MM.1S (cell line): ENCODE measurements around the gene AKIRIN1.

Source experiments
- DNase-seq: peaks from one replicate; pipeline ENCODE4 v3.0.0-alpha.2; 2015
- H2AFZ ChIP-seq: fragments of 300-600 bp; sonication (generic); 2 replicates; pipeline ENCODE4 v1.6.0; 2016; ENCODE audit warnings: antibody characterized with exemption, low read length
- H3F3A ChIP-seq: fragments of 300-600 bp; sonication (generic); 2 replicates; pipeline ENCODE4 v1.6.1; 2016; ENCODE audit warnings: mild to moderate bottlenecking, antibody characterized with exemption, low read length, moderate library complexity, mixed read lengths; ENCODE audit not compliant: insufficient read depth
- H3K27ac ChIP-seq: fragments of 300-600 bp; sonication (generic); 2 replicates; pipeline ENCODE4 v1.5.1; 2016; ENCODE audit warnings: mild to moderate bottlenecking, low read length
- H3K27me3 ChIP-seq: fragments of 300-600 bp; sonication (generic); replicated peaks from 2 replicates; pipeline ENCODE4 v1.6.0; 2016; ENCODE audit warnings: low read length; ENCODE audit not compliant: insufficient read depth
- H3K36me3 ChIP-seq: fragments of 300-600 bp; sonication (generic); replicated peaks from 2 replicates; pipeline ENCODE4 v1.6.1; 2016; ENCODE audit warnings: mild to moderate bottlenecking, low read length, mixed read lengths; ENCODE audit not compliant: insufficient read depth
- H3K4me1 ChIP-seq: fragments of 300-600 bp; sonication (generic); 2 replicates; pipeline ENCODE4 v1.6.1; 2016; ENCODE audit warnings: low read length, mixed read lengths
- H3K4me2 ChIP-seq: fragments of 300-600 bp; sonication (generic); 2 replicates; pipeline ENCODE4 v1.6.0; 2016; ENCODE audit warnings: low read depth, low read length
- H3K4me3 ChIP-seq: fragments of 300-600 bp; sonication (generic); 2 replicates; pipeline ENCODE4 v1.5.1; 2016; ENCODE audit warnings: low read length, mixed read lengths
- H3K79me2 ChIP-seq: fragments of 300-600 bp; sonication (generic); 2 replicates; pipeline ENCODE4 v1.6.1; 2016; ENCODE audit warnings: mixed run types, low read length, mixed read lengths
- H3K9ac ChIP-seq: fragments of 300-600 bp; sonication (generic); 2 replicates; pipeline ENCODE4 v1.6.1; 2016; ENCODE audit warnings: low read length, mixed read lengths
- H3K9me2 ChIP-seq: fragments of 300-600 bp; sonication (generic); replicated peaks from 2 replicates; pipeline ENCODE4 v1.6.1; 2016; ENCODE audit warnings: mild to moderate bottlenecking, low read length, mixed read lengths; ENCODE audit not compliant: insufficient read depth
- H3K9me3 ChIP-seq: fragments of 300-600 bp; sonication (generic); replicated peaks from 2 replicates; pipeline ENCODE4 v1.6.1; 2016; ENCODE audit warnings: mild to moderate bottlenecking, low read length, mixed read lengths; ENCODE audit not compliant: insufficient read depth
- H4K20me1 ChIP-seq: fragments of 300-600 bp; sonication (generic); 2 replicates; pipeline ENCODE4 v1.6.1; 2016; ENCODE audit warnings: mild to moderate bottlenecking, low read length, moderate library complexity, mixed read lengths; ENCODE audit not compliant: insufficient read depth
- CTCF ChIP-seq: fragments of 300-600 bp; sonication (generic); IDR thresholded peaks from 2 replicates; pipeline ENCODE4 v1.5.1; 2016; ENCODE audit warnings: antibody characterized with exemption, low read length, mixed read lengths
- EZH2 ChIP-seq: fragments of 300-600 bp; sonication (generic); optimal IDR thresholded peaks from 2 replicates; pipeline ENCODE3; 2017; ENCODE audit warnings: low read depth, mild to moderate bottlenecking, antibody characterized with exemption, low read length, mixed read lengths
- EZH2phosphoT487 ChIP-seq: fragments of 300-600 bp; sonication (generic); IDR thresholded peaks from 2 replicates; pipeline ENCODE4 v1.6.1; 2018; ENCODE audit warnings: antibody characterized with exemption, low read length

AKIRIN1 gene

GRCh38 chr1:39044762-39045161 is 53.7 kb downstream of the AKIRIN1 start:
- no peaks in the 10 kb centered on the region for H4K20me1 ChIP-seq
- no peaks in the 10 kb centered on the region for H3K27me3 ChIP-seq
- TF ChIP-seq EZH2 (no peak), EZH2phosphoT487 (no peak), CTCF (no peak)
- DNase-seq: no peak
- H3K9ac ChIP-seq: no peak overlapping the region
- H2AFZ ChIP-seq: no peak overlapping the region
- H3K79me2 ChIP-seq: no peaks in the 10 kb centered on the region
- H3K4me3 ChIP-seq: no peak overlapping the region
- H3F3A ChIP-seq: no peaks in the 10 kb centered on the region
- H3K36me3 ChIP-seq: no peaks in the 10 kb centered on the region
- no peak overlapping the region for H3K27ac ChIP-seq
- H3K9me2 ChIP-seq: no peaks in the 10 kb centered on the region
- H3K9me3 ChIP-seq: no peaks in the 10 kb centered on the region
- no peak overlapping the region for H3K4me2 ChIP-seq
- peaks cover 5% of the 10 kb centered on the region; the same call in 1 of the 2 replicates for H3K4me1 ChIP-seq

GRCh38 chr1:39045231-39045630 is 54.2 kb downstream of the AKIRIN1 start:
- TF ChIP-seq EZH2 (no peak), CTCF (no peak), EZH2phosphoT487 (no peak)
- H3K27me3 ChIP-seq: no peaks in the 10 kb centered on the region
- H3K27ac ChIP-seq: no peak overlapping the region
- no peaks in the 10 kb centered on the region for H3F3A ChIP-seq
- no peak overlapping the region for H3K4me3 ChIP-seq
- peaks cover 5% of the 10 kb centered on the region; the same call in 1 of the 2 replicates for H3K4me1 ChIP-seq
- no peaks in the 10 kb centered on the region for H3K36me3 ChIP-seq
- no peak for DNase-seq
- H2AFZ ChIP-seq: no peak overlapping the region
- H4K20me1 ChIP-seq: no peaks in the 10 kb centered on the region
- no peaks in the 10 kb centered on the region for H3K9me2 ChIP-seq
- no peak overlapping the region for H3K9ac ChIP-seq
- H3K4me2 ChIP-seq: no peak overlapping the region
- no peaks in the 10 kb centered on the region for H3K9me3 ChIP-seq
- H3K79me2 ChIP-seq: no peaks in the 10 kb centered on the region

- TF ChIP-seq CTCF (no peak), EZH2phosphoT487 (no peak), EZH2 (no peak)
- no peak overlapping the region for H2AFZ ChIP-seq
- H3K9me2 ChIP-seq: no peaks in the 10 kb centered on the region
- no peak for DNase-seq
- no peak overlapping the region for H3K27ac ChIP-seq
- no peaks in the 10 kb centered on the region for H3F3A ChIP-seq
- no peaks in the 10 kb centered on the region for H4K20me1 ChIP-seq
- H3K36me3 ChIP-seq: no peaks in the 10 kb centered on the region
- no peak overlapping the region for H3K4me2 ChIP-seq
- H3K4me1 ChIP-seq: peaks cover 5% of the 10 kb centered on the region; the same call in 1 of the 2 replicates
- H3K9ac ChIP-seq: no peak overlapping the region
- no peaks in the 10 kb centered on the region for H3K27me3 ChIP-seq
- no peak overlapping the region for H3K4me3 ChIP-seq
- H3K9me3 ChIP-seq: no peaks in the 10 kb centered on the region
- no peaks in the 10 kb centered on the region for H3K79me2 ChIP-seq
Observed at GRCh38 chr1:39046613-39047210, 55.6 kb downstream of the AKIRIN1 start.
